HG02763 (cell line): ENCODE results near the gene SH3BGRL2.
"Not testable (repeated sequence)": the region's sequence is repeated elsewhere in the genome, so short reads cannot be mapped to it uniquely, and the experiment has no call there.

Source experiments
- ATAC-seq: cut with Tn5 transposase; IDR thresholded peaks from one replicate; pipeline ENCODE4 v1.9.1; 2021; ENCODE audit warnings: mild to moderate bottlenecking, moderate library complexity; ENCODE audit not compliant: unreplicated experiment

SH3BGRL2 gene

GRCh38 chr6:79647741-79648140, 16.6 kb downstream of the SH3BGRL2 start:
- no peak for ATAC-seq

- no peak for ATAC-seq
Observed at GRCh38 chr6:79648328-79648727, 17.2 kb downstream of the SH3BGRL2 start.

- no peak for ATAC-seq
Observed at GRCh38 chr6:79649016-79649415, 17.9 kb downstream of the SH3BGRL2 start.

- ATAC-seq: no peak
Observed at GRCh38 chr6:79650950-79651349, 19.8 kb downstream of the SH3BGRL2 start.

DNA sequence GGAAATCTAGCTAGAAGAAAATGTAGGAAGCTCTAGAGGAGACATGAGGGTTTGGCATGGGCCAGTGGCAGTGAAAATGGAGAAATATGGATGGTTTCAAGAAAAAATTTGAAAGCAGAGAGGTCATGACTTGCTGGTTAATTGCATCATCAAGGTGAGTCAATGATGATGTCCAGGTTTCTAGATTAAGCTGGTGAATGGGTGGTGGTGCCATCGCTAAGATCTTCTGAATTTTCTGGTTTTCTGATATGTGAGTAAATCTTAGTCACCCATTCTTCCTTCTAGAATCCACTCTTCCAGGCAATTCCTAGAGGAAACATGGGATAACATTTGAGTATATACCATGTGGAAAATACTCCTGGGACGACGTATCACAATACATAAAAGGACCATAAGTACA, 25.0 kb downstream of the SH3BGRL2 start:
- no peak for ATAC-seq

DNA sequence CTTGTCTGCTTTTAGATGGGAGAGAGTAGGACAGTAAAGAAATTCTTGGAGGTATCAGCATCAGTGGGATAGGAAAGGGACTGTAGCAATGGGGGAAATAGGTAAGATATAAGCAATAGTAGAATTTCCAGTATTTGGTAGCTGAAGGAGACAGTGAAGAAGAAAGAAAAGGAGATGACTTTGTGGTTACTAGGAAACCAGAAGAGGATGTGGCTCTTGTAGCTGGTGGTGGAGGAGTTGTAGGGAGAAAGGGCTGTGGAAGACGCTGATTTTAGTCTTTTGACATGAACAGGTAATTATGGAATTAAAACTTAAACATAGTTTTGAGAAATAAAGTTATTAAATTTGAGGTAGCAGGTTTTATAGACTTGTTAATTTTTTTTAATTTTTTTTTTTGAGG, 26.1 kb downstream of the SH3BGRL2 start:
- ATAC-seq: no peak

DNA sequence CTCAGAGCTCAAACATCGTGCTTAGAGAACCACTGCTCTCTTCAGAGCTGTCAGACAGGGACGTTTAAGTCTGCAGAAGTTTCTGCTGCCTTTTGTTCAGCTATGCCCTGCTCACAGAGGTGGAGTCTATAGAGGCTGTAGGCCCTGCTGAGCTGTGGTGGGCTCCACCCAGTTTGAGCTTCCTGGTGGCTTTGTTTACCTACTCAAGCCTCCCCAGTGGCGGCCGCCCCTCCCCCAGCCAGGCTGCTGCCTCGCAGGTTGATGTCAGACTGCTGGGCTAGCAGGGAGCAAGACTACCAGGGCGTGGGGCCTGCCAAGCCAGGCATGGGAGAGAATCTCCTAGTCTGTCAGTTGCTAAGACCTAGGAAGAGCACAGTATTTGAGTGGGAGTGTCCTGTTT, 32.5 kb downstream of the SH3BGRL2 start:
- ATAC-seq: not testable (repeated sequence)

DNA sequence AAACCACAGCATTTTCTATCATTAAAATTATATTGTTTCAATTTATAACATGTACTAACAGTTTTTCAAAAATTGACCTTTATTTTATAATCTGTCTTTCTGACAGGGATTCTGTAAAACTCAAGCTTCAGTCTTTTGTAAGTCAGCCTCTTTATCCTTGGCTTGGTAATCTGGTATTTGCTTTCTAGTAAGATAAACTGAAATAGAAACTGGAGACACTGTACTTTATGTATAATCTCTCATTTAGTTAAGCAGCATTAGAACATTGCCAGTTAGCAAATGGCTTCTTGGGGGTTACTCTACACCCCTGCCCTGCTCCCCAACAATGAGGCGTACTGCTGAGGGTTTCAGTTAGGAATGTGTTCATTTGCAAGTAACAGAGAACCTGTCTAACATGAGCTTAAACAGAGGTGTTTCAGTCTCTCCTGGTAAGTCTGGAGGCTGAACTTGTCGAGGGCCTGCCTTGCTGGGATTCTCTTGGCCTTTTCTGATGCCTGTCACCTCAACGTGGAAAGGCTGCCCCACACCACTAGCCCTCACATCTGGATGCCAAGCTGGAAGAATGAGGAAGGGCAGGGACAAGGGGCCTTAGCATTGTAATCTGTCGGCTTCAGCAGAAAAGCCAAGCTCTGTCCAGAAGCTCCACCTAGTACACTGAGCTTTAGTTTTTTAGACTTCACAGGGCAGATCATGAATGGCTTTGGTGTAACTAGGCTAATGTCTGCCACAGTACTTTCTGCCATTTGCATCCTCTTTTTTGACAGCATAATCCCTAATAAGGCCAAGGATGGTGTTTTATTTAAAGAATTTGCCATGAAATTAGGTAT, 34.8 kb downstream of the SH3BGRL2 start:
- ATAC-seq: no peak

GRCh38 chr6:79666634-79667033, 35.5 kb downstream of the SH3BGRL2 start:
- ATAC-seq: no peak

GRCh38 chr6:79668381-79668780, 37.3 kb downstream of the SH3BGRL2 start:
- no peak for ATAC-seq

DNA sequence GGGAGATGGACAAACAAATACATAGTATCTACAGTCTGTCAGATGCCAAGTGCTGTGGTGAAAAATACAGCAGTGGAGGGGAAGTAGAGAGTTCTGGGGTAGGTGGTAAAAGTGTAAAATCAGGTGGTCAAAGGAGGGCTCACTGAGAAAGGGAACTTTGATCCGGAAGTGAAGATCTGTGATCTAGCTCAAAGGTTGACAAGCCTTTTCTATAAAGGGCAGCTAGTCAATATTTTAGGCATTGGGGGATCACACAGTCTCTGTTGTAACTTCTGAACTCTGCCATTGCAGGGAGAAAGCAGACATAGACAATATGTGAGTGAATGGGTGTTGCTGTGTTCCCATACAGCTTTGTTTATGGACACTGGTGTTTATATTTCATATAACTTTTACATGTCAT, 38.6 kb downstream of the SH3BGRL2 start:
- ATAC-seq: no peak

GRCh38 chr6:79670789-79671188, 39.7 kb downstream of the SH3BGRL2 start:
- no peak for ATAC-seq

DNA sequence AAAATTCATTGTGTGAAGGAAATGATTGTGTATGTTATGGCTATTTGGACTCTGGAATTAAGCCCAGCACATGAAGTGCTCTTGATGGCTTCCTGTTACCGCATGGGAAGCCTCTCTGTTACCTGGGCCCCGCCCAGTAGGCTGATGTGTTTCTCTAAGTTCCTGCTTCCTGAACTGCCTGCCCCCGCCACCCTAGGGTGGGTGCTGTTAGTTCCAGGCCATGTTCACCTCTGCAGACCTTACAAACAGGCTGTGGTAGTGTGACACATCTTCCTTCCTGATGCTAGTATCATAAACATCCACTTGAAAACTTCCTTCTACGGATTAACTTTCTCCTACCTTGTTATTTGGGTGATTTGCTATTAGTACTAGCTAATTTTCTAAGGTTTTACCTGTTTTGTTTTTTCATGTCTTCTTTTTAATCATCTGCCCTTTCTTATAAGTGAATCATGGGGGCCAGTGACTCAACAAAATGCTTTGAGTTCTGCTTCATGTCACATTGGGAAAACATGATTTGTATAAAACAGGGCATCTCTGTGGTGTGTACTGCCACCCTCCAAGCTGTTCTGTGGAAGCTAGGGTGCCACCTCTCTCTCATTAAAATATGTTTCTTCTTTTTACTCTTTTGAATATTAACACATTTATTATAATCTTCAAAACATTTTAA, 40.6 kb downstream of the SH3BGRL2 start:
- ATAC-seq: no peak

- ATAC-seq: no peak
Observed at GRCh38 chr6:79672631-79673111, 41.5 kb downstream of the SH3BGRL2 start.

- ATAC-seq: no peak
Observed at GRCh38 chr6:79673947-79674346, 42.8 kb downstream of the SH3BGRL2 start.

- ATAC-seq: no peak
Observed at GRCh38 chr6:79676785-79677736, 45.9 kb downstream of the SH3BGRL2 start.

DNA sequence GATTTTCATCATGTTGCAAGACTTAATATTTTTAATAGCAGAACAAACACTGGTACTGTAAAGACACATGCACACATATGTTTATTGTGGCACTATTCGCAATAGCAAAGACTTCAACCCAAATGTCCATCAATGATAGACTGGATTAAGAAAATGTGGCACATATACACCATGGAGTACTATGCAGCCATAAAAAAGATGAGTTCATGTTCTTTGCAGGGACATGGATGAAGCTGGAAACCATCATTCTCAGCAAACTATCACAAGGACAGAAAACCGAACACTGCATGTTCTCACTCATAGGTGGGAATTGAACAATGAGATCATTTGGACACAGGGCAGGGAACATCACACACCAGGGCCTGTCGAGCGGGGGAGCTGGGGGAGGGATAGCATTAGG, 51.6 kb downstream of the SH3BGRL2 start:
- ATAC-seq: not testable (repeated sequence)

DNA sequence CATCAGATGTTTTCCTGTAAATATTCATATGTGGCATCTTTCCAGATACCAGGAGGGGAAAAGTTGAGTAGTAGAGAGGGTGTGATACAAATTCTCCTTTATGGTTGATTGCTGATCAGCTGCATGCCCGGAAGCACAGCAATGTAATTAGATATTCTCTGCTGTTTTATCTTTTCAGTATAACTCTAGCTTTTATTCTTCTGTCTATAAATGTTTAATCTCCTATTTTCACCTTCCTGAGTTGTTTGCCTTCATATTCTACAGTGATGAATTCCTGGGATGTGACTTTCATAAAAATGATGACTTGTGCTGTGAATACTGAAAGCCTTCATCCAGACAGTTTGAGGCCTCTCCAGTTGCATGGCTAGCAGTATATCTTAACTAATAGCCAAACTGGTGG, 53.7 kb downstream of the SH3BGRL2 start:
- ATAC-seq: no peak

DNA sequence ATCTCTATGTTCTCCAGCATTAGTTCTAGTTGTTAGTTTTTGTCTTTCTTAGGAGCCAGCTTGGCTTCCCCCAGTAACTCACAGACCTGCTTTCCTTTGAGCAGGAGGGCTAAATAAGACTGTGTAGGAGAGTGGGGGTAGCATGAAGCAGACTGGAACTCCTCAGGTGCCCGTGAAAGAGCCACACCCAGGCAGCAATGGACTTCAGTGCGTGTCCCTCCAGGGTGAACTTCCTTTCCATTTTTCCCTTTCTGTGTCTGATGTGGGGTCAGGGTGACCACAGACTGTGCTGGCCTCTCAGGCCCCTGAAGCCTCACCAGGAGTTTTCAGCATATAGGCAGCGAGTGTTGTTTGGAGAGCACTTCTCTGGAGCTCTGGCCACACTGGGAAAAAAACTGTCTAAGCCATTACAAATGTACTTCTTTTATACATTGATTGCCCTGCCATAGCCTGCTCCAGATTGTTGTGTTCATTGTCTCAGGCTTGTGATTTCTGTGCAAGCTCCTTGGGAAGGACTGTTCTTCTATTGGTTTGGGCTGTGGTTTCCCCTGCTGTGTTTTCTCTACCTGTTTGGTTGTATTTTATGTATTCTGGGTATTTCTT, 55.7 kb downstream of the SH3BGRL2 start:
- ATAC-seq: no peak

DNA sequence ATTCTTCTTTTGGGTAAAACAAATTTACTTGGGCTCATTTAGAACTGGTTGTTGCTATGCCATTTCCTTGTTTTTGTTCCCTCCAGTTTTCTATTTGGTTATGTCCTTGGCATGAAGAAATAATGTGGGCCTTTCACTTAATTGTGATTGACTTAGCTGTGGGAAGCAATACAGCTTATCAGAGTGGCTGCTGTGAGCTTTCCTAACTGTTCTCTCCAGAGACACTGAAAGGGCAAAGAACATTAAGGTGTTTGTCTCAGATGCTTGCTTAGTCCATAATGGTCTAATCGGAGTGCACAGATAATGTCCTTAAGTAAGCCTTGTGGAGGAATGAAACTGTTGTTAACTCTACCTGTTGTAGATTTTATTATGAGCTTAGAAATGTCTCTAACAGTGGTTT, 56.6 kb downstream of the SH3BGRL2 start:
- ATAC-seq: no peak

DNA sequence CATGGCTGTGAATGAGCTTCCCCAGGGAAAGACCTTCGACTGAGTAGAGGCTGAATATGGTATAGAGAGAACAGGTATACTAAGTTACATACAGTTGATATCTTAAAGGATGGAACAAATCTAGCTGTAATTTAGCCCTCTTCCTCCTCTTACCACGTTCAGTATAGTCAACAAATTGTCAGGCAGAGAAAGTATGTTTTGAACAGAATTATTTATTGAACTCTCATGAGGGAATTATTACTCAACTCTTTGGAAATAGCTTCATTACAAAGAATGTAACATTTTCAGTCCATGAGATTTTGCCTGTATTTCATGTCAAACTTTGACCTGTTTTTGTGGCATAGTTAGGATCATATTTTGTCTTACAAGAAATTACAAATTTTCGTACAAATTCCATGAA, 63.0 kb downstream of the SH3BGRL2 start:
- no peak for ATAC-seq
